ENCODE data around the gene C17orf113. TPM values are rescaled to one million over a fixed set of nuclear protein-coding genes. Genes with fewer than 3 reads are reported as not detected.

Gene C17orf113
- total and polyA plus RNA-seq, 2 of the 13 experiments (the other 11 are each of a cell fraction or from before 2014, with no cell fraction given) = 0.87 to 1.1 TPM

DNA sequence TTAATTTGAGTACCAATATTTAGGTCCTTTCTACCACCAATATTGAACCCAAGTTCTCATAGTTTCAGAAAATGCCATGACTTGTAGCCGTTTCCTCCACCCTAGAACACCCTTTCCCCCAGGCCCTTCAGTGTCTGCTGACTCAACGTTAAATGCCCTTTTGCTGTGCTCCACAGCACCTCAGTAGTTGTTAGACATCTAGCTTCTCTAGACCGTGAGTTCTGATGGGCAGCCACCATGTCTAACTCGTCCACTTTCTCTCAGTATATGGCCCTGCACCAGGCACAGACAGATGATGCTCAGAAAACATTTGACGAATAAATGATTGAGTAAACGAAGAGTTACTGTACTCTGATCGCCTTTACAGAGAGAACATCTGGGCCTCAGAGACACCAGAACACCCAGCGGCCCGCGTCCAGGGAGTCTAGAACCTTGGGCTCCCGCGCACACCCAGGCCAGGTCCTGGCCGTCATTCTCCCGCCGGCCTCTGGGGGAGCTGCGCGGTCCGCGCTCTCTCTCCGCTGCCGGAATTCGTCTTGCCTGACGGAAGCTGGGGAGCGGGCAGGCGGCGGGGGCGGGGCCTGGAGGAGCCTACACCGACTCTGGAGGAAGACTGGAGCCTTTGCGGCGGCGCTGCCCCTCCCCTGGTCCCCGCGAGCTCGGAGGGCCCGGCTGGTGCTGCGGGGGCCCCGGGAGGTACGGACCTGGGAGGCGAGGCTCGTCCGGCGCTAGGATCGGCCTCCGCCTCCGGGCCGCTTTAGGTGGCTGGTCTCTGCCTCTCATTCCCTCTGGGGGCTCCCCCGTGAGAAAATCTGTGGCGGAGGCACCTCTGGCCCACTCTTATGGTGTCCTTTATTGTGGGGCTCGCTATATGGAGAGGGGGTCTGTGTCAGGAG lies 30.6 kb downstream of the C17orf113 start, which contains the start of gene NKIRAS2 (continued):
- TF ChIP-seq, protein P1, sequence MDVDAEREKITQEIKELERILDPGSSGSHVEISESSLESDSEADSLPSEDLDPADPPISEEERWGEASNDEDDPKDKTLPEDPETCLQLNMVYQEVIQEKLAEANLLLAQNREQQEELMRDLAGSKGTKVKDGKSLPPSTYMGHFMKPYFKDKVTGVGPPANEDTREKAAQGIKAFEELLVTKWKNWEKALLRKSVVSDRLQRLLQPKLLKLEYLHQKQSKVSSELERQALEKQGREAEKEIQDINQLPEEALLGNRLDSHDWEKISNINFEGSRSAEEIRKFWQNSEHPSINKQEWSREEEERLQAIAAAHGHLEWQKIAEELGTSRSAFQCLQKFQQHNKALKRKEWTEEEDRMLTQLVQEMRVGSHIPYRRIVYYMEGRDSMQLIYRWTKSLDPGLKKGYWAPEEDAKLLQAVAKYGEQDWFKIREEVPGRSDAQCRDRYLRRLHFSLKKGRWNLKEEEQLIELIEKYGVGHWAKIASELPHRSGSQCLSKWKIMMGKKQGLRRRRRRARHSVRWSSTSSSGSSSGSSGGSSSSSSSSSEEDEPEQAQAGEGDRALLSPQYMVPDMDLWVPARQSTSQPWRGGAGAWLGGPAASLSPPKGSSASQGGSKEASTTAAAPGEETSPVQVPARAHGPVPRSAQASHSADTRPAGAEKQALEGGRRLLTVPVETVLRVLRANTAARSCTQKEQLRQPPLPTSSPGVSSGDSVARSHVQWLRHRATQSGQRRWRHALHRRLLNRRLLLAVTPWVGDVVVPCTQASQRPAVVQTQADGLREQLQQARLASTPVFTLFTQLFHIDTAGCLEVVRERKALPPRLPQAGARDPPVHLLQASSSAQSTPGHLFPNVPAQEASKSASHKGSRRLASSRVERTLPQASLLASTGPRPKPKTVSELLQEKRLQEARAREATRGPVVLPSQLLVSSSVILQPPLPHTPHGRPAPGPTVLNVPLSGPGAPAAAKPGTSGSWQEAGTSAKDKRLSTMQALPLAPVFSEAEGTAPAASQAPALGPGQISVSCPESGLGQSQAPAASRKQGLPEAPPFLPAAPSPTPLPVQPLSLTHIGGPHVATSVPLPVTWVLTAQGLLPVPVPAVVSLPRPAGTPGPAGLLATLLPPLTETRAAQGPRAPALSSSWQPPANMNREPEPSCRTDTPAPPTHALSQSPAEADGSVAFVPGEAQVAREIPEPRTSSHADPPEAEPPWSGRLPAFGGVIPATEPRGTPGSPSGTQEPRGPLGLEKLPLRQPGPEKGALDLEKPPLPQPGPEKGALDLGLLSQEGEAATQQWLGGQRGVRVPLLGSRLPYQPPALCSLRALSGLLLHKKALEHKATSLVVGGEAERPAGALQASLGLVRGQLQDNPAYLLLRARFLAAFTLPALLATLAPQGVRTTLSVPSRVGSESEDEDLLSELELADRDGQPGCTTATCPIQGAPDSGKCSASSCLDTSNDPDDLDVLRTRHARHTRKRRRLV (CRISPR knock-in tag; IDR thresholded peaks at IDR 0.05) = peak; percentile 64; the same call in 1 of the 2 replicates
- TF ChIP-seq, protein P2, sequence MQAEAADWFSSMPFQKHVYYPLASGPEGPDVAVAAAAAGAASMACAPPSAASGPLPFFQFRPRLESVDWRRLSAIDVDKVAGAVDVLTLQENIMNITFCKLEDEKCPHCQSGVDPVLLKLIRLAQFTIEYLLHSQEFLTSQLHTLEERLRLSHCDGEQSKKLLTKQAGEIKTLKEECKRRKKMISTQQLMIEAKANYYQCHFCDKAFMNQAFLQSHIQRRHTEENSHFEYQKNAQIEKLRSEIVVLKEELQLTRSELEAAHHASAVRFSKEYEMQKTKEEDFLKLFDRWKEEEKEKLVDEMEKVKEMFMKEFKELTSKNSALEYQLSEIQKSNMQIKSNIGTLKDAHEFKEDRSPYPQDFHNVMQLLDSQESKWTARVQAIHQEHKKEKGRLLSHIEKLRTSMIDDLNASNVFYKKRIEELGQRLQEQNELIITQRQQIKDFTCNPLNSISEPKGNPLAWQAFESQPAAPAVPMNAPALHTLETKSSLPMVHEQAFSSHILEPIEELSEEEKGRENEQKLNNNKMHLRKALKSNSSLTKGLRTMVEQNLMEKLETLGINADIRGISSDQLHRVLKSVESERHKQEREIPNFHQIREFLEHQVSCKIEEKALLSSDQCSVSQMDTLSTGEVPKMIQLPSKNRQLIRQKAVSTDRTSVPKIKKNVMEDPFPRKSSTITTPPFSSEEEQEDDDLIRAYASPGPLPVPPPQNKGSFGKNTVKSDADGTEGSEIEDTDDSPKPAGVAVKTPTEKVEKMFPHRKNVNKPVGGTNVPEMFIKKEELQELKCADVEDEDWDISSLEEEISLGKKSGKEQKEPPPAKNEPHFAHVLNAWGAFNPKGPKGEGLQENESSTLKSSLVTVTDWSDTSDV (CRISPR knock-in tag; IDR thresholded peaks at IDR 0.05) = no peak
- TF ChIP-seq SRY (CRISPR knock-in tag; IDR thresholded peaks at IDR 0.05) (0 out of 2 replicates have a peak, but pooled peaks have one; percentile 36), WIZ (CRISPR knock-in tag; IDR thresholded peaks at IDR 0.05) (peak; percentile 59), TMF1 (CRISPR knock-in tag; IDR thresholded peaks at IDR 0.05; ENCODE audit: low read depth) (peak; percentile 49; the same call in 1 of the 2 replicates), ZNF430 (CRISPR knock-in tag; IDR thresholded peaks at IDR 0.05) (peak; percentile 72; the same call in 1 of the 2 replicates), ZNF564 (CRISPR knock-in tag; IDR thresholded peaks at IDR 0.05) (peak; percentile 88), ZNF788 (CRISPR knock-in tag; IDR thresholded peaks at IDR 0.05; ENCODE audit: borderline replicate concordance) (peak; percentile 100), ZFP36L2 (CRISPR knock-in tag; IDR thresholded peaks at IDR 0.05) (no peak), HNRNPUL1 (IDR thresholded peaks at IDR 0.05; ENCODE audit: low read depth, low read length) (no peak), ZNF251 (CRISPR knock-in tag; IDR thresholded peaks at IDR 0.05) (no peak), NONO (IDR thresholded peaks at IDR 0.05) (no peak), NONO (CRISPR knock-in tag; conservative IDR thresholded peaks at IDR 0.05) (peak; percentile 95), ZSCAN22 (CRISPR knock-in tag; IDR thresholded peaks at IDR 0.05) (no peak), ZKSCAN5 (CRISPR knock-in tag; IDR thresholded peaks at IDR 0.05) (no peak)
- TF ChIP-seq, protein P3, sequence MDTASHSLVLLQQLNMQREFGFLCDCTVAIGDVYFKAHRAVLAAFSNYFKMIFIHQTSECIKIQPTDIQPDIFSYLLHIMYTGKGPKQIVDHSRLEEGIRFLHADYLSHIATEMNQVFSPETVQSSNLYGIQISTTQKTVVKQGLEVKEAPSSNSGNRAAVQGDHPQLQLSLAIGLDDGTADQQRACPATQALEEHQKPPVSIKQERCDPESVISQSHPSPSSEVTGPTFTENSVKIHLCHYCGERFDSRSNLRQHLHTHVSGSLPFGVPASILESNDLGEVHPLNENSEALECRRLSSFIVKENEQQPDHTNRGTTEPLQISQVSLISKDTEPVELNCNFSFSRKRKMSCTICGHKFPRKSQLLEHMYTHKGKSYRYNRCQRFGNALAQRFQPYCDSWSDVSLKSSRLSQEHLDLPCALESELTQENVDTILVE (CRISPR knock-in tag; IDR thresholded peaks at IDR 0.05) = peak; percentile 100

Data from HepG2 (cell line).